Measurements from ENCODE around the gene VAC14.

VAC14 gene

GRCh38 chr16:70721202-70721963 lies 79.6 kb downstream of the VAC14 start:
- no peak for DNase-seq

GRCh38 chr16:70720425-70721201 lies 80.3 kb downstream of the VAC14 start:
- DNase-seq = no peak

- DNase-seq = no peak
Observed at GRCh38 chr16:70717065-70717464, 83.9 kb downstream of the VAC14 start.

- no peak for DNase-seq
Observed at GRCh38 chr16:70715860-70716357, 85.0 kb downstream of the VAC14 start.

GRCh38 chr16:70715055-70715858 lies 85.7 kb downstream of the VAC14 start:
- DNase-seq = no peak

GRCh38 chr16:70714581-70715054 lies 86.3 kb downstream of the VAC14 start:
- DNase-seq = no peak

GRCh38 chr16:70713824-70714223 lies 87.1 kb downstream of the VAC14 start:
- no peak for DNase-seq

- DNase-seq = no peak
Observed at GRCh38 chr16:70713342-70713741, 87.6 kb downstream of the VAC14 start.

GRCh38 chr16:70712942-70713341 lies 88.0 kb downstream of the VAC14 start:
- DNase-seq = no peak

- DNase-seq = no peak
Observed at GRCh38 chr16:70712359-70712758, 88.6 kb downstream of the VAC14 start.

- DNase-seq = no peak
Observed at GRCh38 chr16:70711211-70712031, 89.5 kb downstream of the VAC14 start.

GRCh38 chr16:70710422-70711210 lies 90.3 kb downstream of the VAC14 start:
- no peak for DNase-seq

GRCh38 chr16:70709942-70710341 lies 91.0 kb downstream of the VAC14 start:
- no peak for DNase-seq

- DNase-seq = no peak
Observed at GRCh38 chr16:70709457-70709856, 91.5 kb downstream of the VAC14 start.

GRCh38 chr16:70708366-70709246 lies 92.4 kb downstream of the VAC14 start:
- no peak for DNase-seq

GRCh38 chr16:70706948-70707465 lies 94.0 kb downstream of the VAC14 start:
- no peak for DNase-seq

GRCh38 chr16:70705056-70705455 lies 95.9 kb downstream of the VAC14 start:
- DNase-seq = no peak

- DNase-seq = no peak
Observed at GRCh38 chr16:70704586-70704985, 96.4 kb downstream of the VAC14 start.

GRCh38 chr16:70703835-70704381 lies 97.0 kb downstream of the VAC14 start:
- no peak for DNase-seq

Data from NCI-H1417 treated with DMSO at 0.1 percent for 48 hours (cell line).